H1 (cell line): Measurements from ENCODE around the gene MPPED2. TPM values are rescaled to one million over a fixed set of nuclear protein-coding genes. Genes with fewer than 3 reads are reported as not detected.
A peak's percentile ranks its signal among the peaks of the same experiment; 100 is the strongest.

ENCODE experiments used
- CTCF ChIA-PET: fragments of 300-600 bp; sonication (Branson Sonifier 250); formaldehyde crosslinking; loops from one replicate; lab custom pipeline; 2021; ENCODE audit not compliant: partially characterized antibody; lab: Charles Lee
- POLR2A ChIA-PET: fragments of 300-600 bp; sonication (Branson Sonifier 250); formaldehyde crosslinking; loops from one replicate; lab custom pipeline; 2021; ENCODE audit warnings: inconsistent platforms; ENCODE audit not compliant: partially characterized antibody; lab: Charles Lee
- DNase-seq, 2 experiments: peaks; one replicate each; pipeline versions ENCODE4 v3.0.0 to v3.0.0-alpha.2; 2010 to 2022; ENCODE audit warnings: low spot score in 2 of 2, low read depth in 1 of 2, mixed read lengths in 1 of 2
- FAIRE-seq: peaks from 2 replicates; lab custom pipeline; 2011; peaks lifted over from hg19 to GRCh38; lab: Jason Lieb, UNC
- H2AFZ ChIP-seq: 2 replicates; pipeline ENCODE4 v1.8.1; 2012; ENCODE audit warnings: low read length, inconsistent platforms
- H2AK5ac ChIP-seq: 2 replicates; pipeline ENCODE4 v1.6.1; 2013; ENCODE audit warnings: low read depth, low read length
- H2BK120ac ChIP-seq: replicated peaks from 2 replicates; pipeline ENCODE3; 2013; ENCODE audit warnings: low read depth, low read length, inconsistent platforms
- H2BK12ac ChIP-seq: 2 replicates; pipeline ENCODE4 v1.6.1; 2013; ENCODE audit warnings: low read depth, low read length
- H2BK15ac ChIP-seq: 2 replicates; pipeline ENCODE4 v1.6.1; 2013; ENCODE audit warnings: low read length
- H2BK20ac ChIP-seq: 2 replicates; pipeline ENCODE4 v1.6.1; 2013; ENCODE audit warnings: low read length
- H2BK5ac ChIP-seq: 2 replicates; pipeline ENCODE4 v1.6.1; 2013; ENCODE audit warnings: low read depth, low read length
- H3K14ac ChIP-seq: 2 replicates; pipeline ENCODE4 v1.6.1; 2013; ENCODE audit warnings: inconsistent platforms; ENCODE audit not compliant: insufficient read length
- H3K18ac ChIP-seq: 2 replicates; pipeline ENCODE4 v1.6.1; 2013; ENCODE audit warnings: low read length; ENCODE audit errors: extremely low read depth
- H3K23ac ChIP-seq: 2 replicates; pipeline ENCODE4 v1.6.1; 2013; ENCODE audit warnings: inconsistent platforms; ENCODE audit not compliant: insufficient read length
- H3K23me2 ChIP-seq: 2 replicates; pipeline ENCODE4 v1.6.1; 2013; ENCODE audit warnings: low read depth, low read length
- H3K27ac ChIP-seq: 2 replicates; pipeline ENCODE4 v1.6.1; 2011; ENCODE audit warnings: low read depth, low read length, inconsistent platforms
- H3K27me3 ChIP-seq, 4 experiments: replicated peaks in 1 of 4; 1 replicate in 1 of 4; 2 replicates in 3 of 4; pipeline versions ENCODE4 v1.6.1 to v1.8.1; 2011 to 2013; ENCODE audit warnings: low read length in 3 of 4, mild to moderate bottlenecking in 3 of 4, inconsistent platforms in 2 of 4, mixed read lengths in 2 of 4, moderate library complexity in 1 of 4; ENCODE audit not compliant: control insufficient read depth in 3 of 4, insufficient read depth in 3 of 4; ENCODE audit errors: extremely low read depth in 1 of 4
- H3K36me3 ChIP-seq, 4 experiments: 2 replicates each; pipeline versions ENCODE4 v1.6.1 to v1.8.1; 2011 to 2013; ENCODE audit warnings: mild to moderate bottlenecking in 4 of 4, low read length in 3 of 4, moderate library complexity in 2 of 4, control low read depth in 1 of 4, inconsistent platforms in 1 of 4; ENCODE audit not compliant: insufficient read depth in 4 of 4, control insufficient read depth in 2 of 4
- H3K4ac ChIP-seq: replicated peaks from 2 replicates; pipeline ENCODE3; 2013; ENCODE audit warnings: low read length, low read depth, mixed read lengths, inconsistent platforms; ENCODE audit not compliant: insufficient read length
- H3K4me1 ChIP-seq, 4 experiments: replicated peaks in 1 of 4; 1 replicate in 1 of 4; 2 replicates in 3 of 4; pipeline versions ENCODE4 v1.6.1 to v1.8.1; 2011 to 2013; ENCODE audit warnings: low read length in 3 of 4, inconsistent platforms in 2 of 4, mixed read lengths in 1 of 4; ENCODE audit not compliant: insufficient read depth in 4 of 4, control insufficient read depth in 3 of 4
- H3K4me2 ChIP-seq, 2 experiments: 2 replicates each; pipeline versions ENCODE4 v1.6.1 to v1.8.1; 2011 to 2013; ENCODE audit warnings: low read depth in 2 of 2, low read length in 2 of 2, control low read depth in 1 of 2, inconsistent platforms in 1 of 2, mild to moderate bottlenecking in 1 of 2; ENCODE audit not compliant: insufficient read depth in 1 of 2
- H3K4me3 ChIP-seq, 4 experiments: fragments of 200-600, 300-600 bp in 1 of 4; sonication (generic), shearing (Covaris generic), sonication (Bioruptor Twin) in 1 of 4; 2 replicates each; pipeline versions ENCODE4 v1.5.1 to v1.8.1; 2011 to 2016; ENCODE audit warnings: low read length in 4 of 4, low read depth in 3 of 4, control low read depth in 2 of 4, inconsistent platforms in 2 of 4, mild to moderate bottlenecking in 2 of 4, mixed read lengths in 1 of 4, moderate library complexity in 1 of 4; ENCODE audit not compliant: insufficient read depth in 2 of 4; ENCODE audit errors: extremely low read depth in 1 of 4
- H3K56ac ChIP-seq: replicated peaks from 2 replicates; pipeline ENCODE3; 2013; ENCODE audit warnings: low read depth, mild to moderate bottlenecking, mixed read lengths, low read length, inconsistent platforms; ENCODE audit not compliant: insufficient read length
- H3K79me1 ChIP-seq: 2 replicates; pipeline ENCODE4 v1.6.1; 2013; ENCODE audit warnings: low read depth, low read length, control low read depth
- H3K79me2 ChIP-seq, 2 experiments: 2 replicates each; pipeline versions ENCODE4 v1.6.1 to v1.8.1; 2012 to 2013; ENCODE audit warnings: low read length in 2 of 2, mild to moderate bottlenecking in 2 of 2, inconsistent platforms in 1 of 2; ENCODE audit not compliant: insufficient read depth in 2 of 2, control insufficient read depth in 1 of 2
- H3K9ac ChIP-seq, 4 experiments: replicated peaks in 1 of 4; 1 replicate in 1 of 4; 2 replicates in 3 of 4; pipeline versions ENCODE4 v1.6.1 to v1.8.1; 2011 to 2013; ENCODE audit warnings: low read depth in 3 of 4, low read length in 3 of 4, control low read depth in 2 of 4, mild to moderate bottlenecking in 2 of 4, moderate library complexity in 2 of 4, inconsistent platforms in 1 of 4; ENCODE audit errors: extremely low read depth in 1 of 4
- H3K9me3 ChIP-seq, 2 experiments: 2 replicates each; pipeline versions ENCODE4 v1.6.1 to v1.8.1; 2012 to 2013; ENCODE audit warnings: mild to moderate bottlenecking in 2 of 2, moderate library complexity in 2 of 2, control low read depth in 1 of 2, inconsistent platforms in 1 of 2, low read depth in 1 of 2, low read length in 1 of 2, mixed read lengths in 1 of 2; ENCODE audit not compliant: insufficient read depth in 2 of 2
- H4K20me1 ChIP-seq, 2 experiments: replicated peaks in 1 of 2; 2 replicates each; pipeline versions ENCODE3 to v1.8.1; 2011 to 2013; ENCODE audit warnings: inconsistent platforms in 2 of 2, low read length in 2 of 2, mild to moderate bottlenecking in 1 of 2; ENCODE audit not compliant: insufficient read depth in 2 of 2, control insufficient read depth in 1 of 2
- H4K5ac ChIP-seq: 2 replicates; pipeline ENCODE4 v1.6.1; 2013; ENCODE audit warnings: low read length, low read depth, mixed read lengths, inconsistent platforms; ENCODE audit not compliant: insufficient read length
- H4K8ac ChIP-seq: 2 replicates; pipeline ENCODE4 v1.8.0; 2013; ENCODE audit warnings: mild to moderate bottlenecking, moderate library complexity, low read length, inconsistent platforms; ENCODE audit not compliant: insufficient read depth; ENCODE audit errors: extremely low read depth
- H4K91ac ChIP-seq: replicated peaks from 2 replicates; pipeline ENCODE3; 2013; ENCODE audit warnings: low read length, mixed read lengths, inconsistent platforms; ENCODE audit not compliant: insufficient read length
- BCL11A ChIP-seq, 2 experiments: IDR thresholded peaks; one replicate each; pipeline ENCODE4 v1.6.1; 2011; ENCODE audit warnings: low read depth in 2 of 2, low read length in 2 of 2, mild to moderate bottlenecking in 2 of 2
- HDAC2 ChIP-seq, 2 experiments: fragments of 300-600 bp in 1 of 2; sonication (generic) in 1 of 2; IDR thresholded peaks; 2 replicates each; pipeline ENCODE4 v1.6.1; 2011 to 2012; ENCODE audit warnings: low read depth in 2 of 2, low read length in 2 of 2, mild to moderate bottlenecking in 2 of 2, moderate library complexity in 2 of 2, borderline replicate concordance in 1 of 2, inconsistent platforms in 1 of 2
- WGBS, 2 experiments: shearing (Covaris generic) in 1 of 2; methylation state at CpG; one replicate each; pipeline versions ENCODE4 v1.1.6 to v1.1.7; 2013 to 2015; ENCODE audit warnings: low lambda C conversion rate in 2 of 2, mixed read lengths in 2 of 2, inconsistent platforms in 1 of 2, low coverage in 1 of 2, missing lambda C conversion rate in 1 of 2; ENCODE audit not compliant: insufficient replicate concordance in 2 of 2, insufficient coverage in 1 of 2, insufficient read length in 1 of 2; ENCODE audit errors: extremely low coverage in 1 of 2, missing lambda C conversion rate in 1 of 2; 5-methylcytosine and 5-hydroxymethylcytosine counted together
- polyA plus RNA-seq, 7 experiments: library from polyadenylated mRNA; depleted of rRNA in 3 of 7; stranded (reverse) in 5 of 7; unstranded in 2 of 7; fragments of >200 nt in 5 of 7; fragments of 200-250 nt in 2 of 7; gene quantifications; 1 replicate in 5 of 7; 2 replicates in 1 of 7; 4 replicates in 1 of 7; pipeline versions ENCODE4 v1.2.1 to v1.2.3, GENCODE V29; 2011 to 2013; ENCODE audit warnings: missing spikeins in 2 of 7, mixed read lengths in 2 of 7
- total RNA-seq: library from RNA; stranded (reverse); fragmentation: NEBNext Ultra II Directional; extraction: Animal tissue kit (Norgen Biotek cat#: 25700); gene quantifications from 2 replicates; pipeline ENCODE4 v1.2.1, GENCODE V29; 2021
- TF ChIP-seq, protein P1 (sequence below): IDR thresholded peaks from 2 replicates; pipeline ENCODE4 v1.6.1; 2012; ENCODE audit warnings: inconsistent platforms

MPPED2 gene
- total and polyA plus RNA-seq, 2 of the 8 experiments (the other 6 are each of a cell fraction or from before 2014, with no cell fraction given), result 1.3 to 3.5 TPM

GRCh38 chr11:30594646-30595411 lies 8.7 kb upstream of the MPPED2 start:
- Histone ChIP-seq H2AFZ (peak overlapping the region; percentile 68; the same call in 1 of the 2 replicates), H3K4me1 (no peaks in the 10 kb centered on the region), H3K23me2 (no peaks in the 10 kb centered on the region), H3K27me3 (peaks cover 0 to 2% (median 0%) of the 10 kb centered on the region in 4 experiments; a peak in 1 of 7 replicates), H2BK5ac (no peak overlapping the region), H4K5ac (no peak overlapping the region), H4K91ac (no peak overlapping the region), H3K18ac (no peak overlapping the region), H3K79me2 (no peaks in the 10 kb centered on the region), H3K4me2 (no peak overlapping the region), H3K27ac (no peak overlapping the region), H3K4ac (no peak overlapping the region), H3K9ac (no peak overlapping the region), H3K4me3 (no peak overlapping the region), H4K20me1 (no peaks in the 10 kb centered on the region), H2AK5ac (no peak overlapping the region), H3K9me3 (no peaks in the 10 kb centered on the region), H2BK12ac (no peak overlapping the region), H4K8ac (no peak overlapping the region), H2BK20ac (no peak overlapping the region), H3K56ac (no peak overlapping the region), H2BK15ac (no peak overlapping the region), H3K36me3 (no peaks in the 10 kb centered on the region), H3K14ac (no peak overlapping the region), H3K23ac (no peak overlapping the region), H3K79me1 (no peaks in the 10 kb centered on the region), H2BK120ac (no peak overlapping the region)
- no peak for FAIRE-seq
- no peak for DNase-seq
- POLR2A ChIA-PET, result no interaction called here
- TF ChIP-seq HDAC2 (IDR thresholded peaks at IDR 0.05; ENCODE audit: borderline replicate concordance in 1 of 2, low read depth in 2 of 2, low read length in 2 of 2) (no peak), BCL11A (IDR thresholded peaks at IDR 0.05; ENCODE audit: low read depth in 2 of 2, low read length in 2 of 2) (no peak)
- TF ChIP-seq, protein P1, sequence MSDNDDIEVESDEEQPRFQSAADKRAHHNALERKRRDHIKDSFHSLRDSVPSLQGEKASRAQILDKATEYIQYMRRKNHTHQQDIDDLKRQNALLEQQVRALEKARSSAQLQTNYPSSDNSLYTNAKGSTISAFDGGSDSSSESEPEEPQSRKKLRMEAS, result no peak
- CTCF ChIA-PET, result interaction anchor here (0.6 kb wide), 1 partner anchor 26 kb away, joined by 3 read pairs; no protein-coding TSS in a partner anchor
- 74% methylated on average over 8 of the region's 8 CpGs; no CpG with 5 or more reads in 1 of the 2 experiments for WGBS, 2 experiments
